ENCODE results near the gene HCN4. TPM values are rescaled to one million over a fixed set of nuclear protein-coding genes. Genes with fewer than 3 reads are reported as not detected.

The HCN4 gene
- total and polyA plus RNA-seq, 2 experiments from 2014 or later = 2.4 to 10.6 TPM

DNA sequence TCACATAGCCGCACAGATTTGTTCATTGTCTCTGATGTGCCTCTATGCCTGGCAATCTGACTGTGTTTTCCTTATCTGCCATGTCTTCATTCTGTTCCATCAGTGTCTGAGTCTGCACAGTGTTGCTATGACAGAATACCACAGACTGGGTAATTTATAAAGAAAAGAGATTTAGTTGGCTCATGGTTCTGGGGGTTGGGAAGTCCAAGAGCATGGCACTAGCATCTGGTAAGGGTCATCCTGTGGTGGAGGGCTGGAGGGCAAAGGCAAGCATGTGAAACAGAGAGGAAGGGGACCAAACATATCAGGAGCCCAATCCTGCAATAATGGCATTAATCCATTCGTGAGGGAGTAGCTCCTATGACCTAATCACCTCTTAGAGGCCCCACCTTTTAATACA, 11.9 kb upstream of the HCN4 start (continued):
- TF ChIP-seq POLR2AphosphoS5 (IDR thresholded peaks at IDR 0.05; ENCODE audit: low read depth) = no peak
- TF ChIP-seq ZNF114 (CRISPR knock-in tag; IDR thresholded peaks at IDR 0.05) = no peak
- TF ChIP-seq, protein P1, sequence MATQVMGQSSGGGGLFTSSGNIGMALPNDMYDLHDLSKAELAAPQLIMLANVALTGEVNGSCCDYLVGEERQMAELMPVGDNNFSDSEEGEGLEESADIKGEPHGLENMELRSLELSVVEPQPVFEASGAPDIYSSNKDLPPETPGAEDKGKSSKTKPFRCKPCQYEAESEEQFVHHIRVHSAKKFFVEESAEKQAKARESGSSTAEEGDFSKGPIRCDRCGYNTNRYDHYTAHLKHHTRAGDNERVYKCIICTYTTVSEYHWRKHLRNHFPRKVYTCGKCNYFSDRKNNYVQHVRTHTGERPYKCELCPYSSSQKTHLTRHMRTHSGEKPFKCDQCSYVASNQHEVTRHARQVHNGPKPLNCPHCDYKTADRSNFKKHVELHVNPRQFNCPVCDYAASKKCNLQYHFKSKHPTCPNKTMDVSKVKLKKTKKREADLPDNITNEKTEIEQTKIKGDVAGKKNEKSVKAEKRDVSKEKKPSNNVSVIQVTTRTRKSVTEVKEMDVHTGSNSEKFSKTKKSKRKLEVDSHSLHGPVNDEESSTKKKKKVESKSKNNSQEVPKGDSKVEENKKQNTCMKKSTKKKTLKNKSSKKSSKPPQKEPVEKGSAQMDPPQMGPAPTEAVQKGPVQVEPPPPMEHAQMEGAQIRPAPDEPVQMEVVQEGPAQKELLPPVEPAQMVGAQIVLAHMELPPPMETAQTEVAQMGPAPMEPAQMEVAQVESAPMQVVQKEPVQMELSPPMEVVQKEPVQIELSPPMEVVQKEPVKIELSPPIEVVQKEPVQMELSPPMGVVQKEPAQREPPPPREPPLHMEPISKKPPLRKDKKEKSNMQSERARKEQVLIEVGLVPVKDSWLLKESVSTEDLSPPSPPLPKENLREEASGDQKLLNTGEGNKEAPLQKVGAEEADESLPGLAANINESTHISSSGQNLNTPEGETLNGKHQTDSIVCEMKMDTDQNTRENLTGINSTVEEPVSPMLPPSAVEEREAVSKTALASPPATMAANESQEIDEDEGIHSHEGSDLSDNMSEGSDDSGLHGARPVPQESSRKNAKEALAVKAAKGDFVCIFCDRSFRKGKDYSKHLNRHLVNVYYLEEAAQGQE (IDR thresholded peaks at IDR 0.05; ENCODE audit: unreplicated experiment) = no peak
- TF ChIP-seq STAT1 (IDR thresholded peaks at IDR 0.05; ENCODE audit: unreplicated experiment) = no peak

DNA sequence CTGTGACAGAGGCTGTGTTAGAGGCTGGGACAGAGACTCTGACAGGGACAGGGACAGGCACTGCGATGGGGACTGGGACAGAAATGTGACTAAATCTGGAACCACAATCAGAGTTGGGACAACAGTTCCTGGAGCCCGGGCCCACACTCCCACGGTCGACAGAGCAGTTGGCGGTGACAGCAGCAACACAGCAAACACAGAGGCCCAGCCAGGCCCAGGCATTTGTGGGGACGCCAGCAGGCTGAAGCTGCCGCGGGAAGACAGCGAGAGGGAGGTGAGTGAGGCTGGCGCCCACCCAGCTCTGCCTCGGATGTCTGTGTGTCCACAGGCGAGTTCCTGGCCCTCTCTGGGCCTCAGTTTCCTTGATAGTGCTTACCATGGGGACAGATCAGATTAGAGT, 9.3 kb upstream of the HCN4 start:
- Mint-ChIP-seq H3K4me3 (no peak overlapping the region), H3K27ac (no peak overlapping the region), H3K9me3 (peaks cover 24% of the 10 kb centered on the region), H3K36me3 (ENCODE audit: low read depth) (peaks cover 11% of the 10 kb centered on the region), H3K27me3 (ENCODE audit: insufficient read depth, low read depth, poor library complexity) (peaks cover 26% of the 10 kb centered on the region), H3K4me1 (peaks cover 15% of the 10 kb centered on the region)
- ATAC-seq (no peak), DNase-seq (ENCODE audit: low spot score) (no peak)
- H3K27me3 ChIP-seq (ENCODE audit: insufficient read depth) = no peaks in the 10 kb centered on the region
- no peaks in the 10 kb centered on the region for H3K36me3 ChIP-seq (ENCODE audit: insufficient read depth)
- H3K4me3 ChIP-seq = no peak overlapping the region
- H3K9me2 ChIP-seq (ENCODE audit: insufficient read depth) = peaks cover 8% of the 10 kb centered on the region
- no peaks in the 10 kb centered on the region for H4K20me1 ChIP-seq (replicated peaks; ENCODE audit: insufficient read depth)
- H3K4me2 ChIP-seq = no peak overlapping the region
- H3K79me2 ChIP-seq (replicated peaks; ENCODE audit: insufficient read depth) = no peaks in the 10 kb centered on the region
- no peaks in the 10 kb centered on the region for H3F3A ChIP-seq (replicated peaks; ENCODE audit: low read depth)
- no peak overlapping the region for H2AFZ ChIP-seq
- H3K4me1 ChIP-seq (ENCODE audit: insufficient read depth) = peaks cover 5% of the 10 kb centered on the region; the same call in 1 of the 2 replicates
- no peak overlapping the region for H3K27ac ChIP-seq (ENCODE audit: low read depth)
- TF ChIP-seq, protein P1 (IDR thresholded peaks at IDR 0.05; ENCODE audit: unreplicated experiment) = no peak
- no peak for TF ChIP-seq ZNF331 (CRISPR knock-in tag; IDR thresholded peaks at IDR 0.05; ENCODE audit: low read depth)
- TF ChIP-seq, protein P2, sequence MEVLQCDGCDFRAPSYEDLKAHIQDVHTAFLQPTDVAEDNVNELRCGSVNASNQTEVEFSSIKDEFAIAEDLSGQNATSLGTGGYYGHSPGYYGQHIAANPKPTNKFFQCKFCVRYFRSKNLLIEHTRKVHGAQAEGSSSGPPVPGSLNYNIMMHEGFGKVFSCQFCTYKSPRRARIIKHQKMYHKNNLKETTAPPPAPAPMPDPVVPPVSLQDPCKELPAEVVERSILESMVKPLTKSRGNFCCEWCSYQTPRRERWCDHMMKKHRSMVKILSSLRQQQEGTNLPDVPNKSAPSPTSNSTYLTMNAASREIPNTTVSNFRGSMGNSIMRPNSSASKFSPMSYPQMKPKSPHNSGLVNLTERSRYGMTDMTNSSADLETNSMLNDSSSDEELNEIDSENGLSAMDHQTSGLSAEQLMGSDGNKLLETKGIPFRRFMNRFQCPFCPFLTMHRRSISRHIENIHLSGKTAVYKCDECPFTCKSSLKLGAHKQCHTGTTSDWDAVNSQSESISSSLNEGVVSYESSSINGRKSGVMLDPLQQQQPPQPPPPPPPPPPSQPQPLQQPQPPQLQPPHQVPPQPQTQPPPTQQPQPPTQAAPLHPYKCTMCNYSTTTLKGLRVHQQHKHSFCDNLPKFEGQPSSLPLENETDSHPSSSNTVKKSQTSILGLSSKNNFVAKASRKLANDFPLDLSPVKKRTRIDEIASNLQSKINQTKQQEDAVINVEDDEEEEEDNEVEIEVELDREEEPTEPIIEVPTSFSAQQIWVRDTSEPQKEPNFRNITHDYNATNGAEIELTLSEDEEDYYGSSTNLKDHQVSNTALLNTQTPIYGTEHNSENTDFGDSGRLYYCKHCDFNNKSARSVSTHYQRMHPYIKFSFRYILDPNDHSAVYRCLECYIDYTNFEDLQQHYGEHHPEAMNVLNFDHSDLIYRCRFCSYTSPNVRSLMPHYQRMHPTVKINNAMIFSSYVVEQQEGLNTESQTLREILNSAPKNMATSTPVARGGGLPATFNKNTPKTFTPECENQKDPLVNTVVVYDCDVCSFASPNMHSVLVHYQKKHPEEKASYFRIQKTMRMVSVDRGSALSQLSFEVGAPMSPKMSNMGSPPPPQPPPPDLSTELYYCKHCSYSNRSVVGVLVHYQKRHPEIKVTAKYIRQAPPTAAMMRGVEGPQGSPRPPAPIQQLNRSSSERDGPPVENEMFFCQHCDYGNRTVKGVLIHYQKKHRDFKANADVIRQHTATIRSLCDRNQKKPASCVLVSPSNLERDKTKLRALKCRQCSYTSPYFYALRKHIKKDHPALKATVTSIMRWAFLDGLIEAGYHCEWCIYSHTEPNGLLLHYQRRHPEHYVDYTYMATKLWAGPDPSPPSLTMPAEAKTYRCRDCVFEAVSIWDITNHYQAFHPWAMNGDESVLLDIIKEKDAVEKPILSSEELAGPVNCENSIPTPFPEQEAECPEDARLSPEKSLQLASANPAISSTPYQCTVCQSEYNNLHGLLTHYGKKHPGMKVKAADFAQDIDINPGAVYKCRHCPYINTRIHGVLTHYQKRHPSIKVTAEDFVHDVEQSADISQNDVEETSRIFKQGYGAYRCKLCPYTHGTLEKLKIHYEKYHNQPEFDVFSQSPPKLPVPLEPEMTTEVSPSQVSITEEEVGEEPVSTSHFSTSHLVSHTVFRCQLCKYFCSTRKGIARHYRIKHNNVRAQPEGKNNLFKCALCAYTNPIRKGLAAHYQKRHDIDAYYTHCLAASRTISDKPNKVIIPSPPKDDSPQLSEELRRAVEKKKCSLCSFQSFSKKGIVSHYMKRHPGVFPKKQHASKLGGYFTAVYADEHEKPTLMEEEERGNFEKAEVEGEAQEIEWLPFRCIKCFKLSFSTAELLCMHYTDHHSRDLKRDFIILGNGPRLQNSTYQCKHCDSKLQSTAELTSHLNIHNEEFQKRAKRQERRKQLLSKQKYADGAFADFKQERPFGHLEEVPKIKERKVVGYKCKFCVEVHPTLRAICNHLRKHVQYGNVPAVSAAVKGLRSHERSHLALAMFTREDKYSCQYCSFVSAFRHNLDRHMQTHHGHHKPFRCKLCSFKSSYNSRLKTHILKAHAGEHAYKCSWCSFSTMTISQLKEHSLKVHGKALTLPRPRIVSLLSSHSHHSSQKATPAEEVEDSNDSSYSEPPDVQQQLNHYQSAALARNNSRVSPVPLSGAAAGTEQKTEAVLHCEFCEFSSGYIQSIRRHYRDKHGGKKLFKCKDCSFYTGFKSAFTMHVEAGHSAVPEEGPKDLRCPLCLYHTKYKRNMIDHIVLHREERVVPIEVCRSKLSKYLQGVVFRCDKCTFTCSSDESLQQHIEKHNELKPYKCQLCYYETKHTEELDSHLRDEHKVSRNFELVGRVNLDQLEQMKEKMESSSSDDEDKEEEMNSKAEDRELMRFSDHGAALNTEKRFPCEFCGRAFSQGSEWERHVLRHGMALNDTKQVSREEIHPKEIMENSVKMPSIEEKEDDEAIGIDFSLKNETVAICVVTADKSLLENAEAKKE (CRISPR knock-in tag; IDR thresholded peaks at IDR 0.05) = no peak
- no peak for TF ChIP-seq ZNF114 (CRISPR knock-in tag; IDR thresholded peaks at IDR 0.05)
- no peak for TF ChIP-seq POLR2AphosphoS5 (IDR thresholded peaks at IDR 0.05; ENCODE audit: low read depth)
- TF ChIP-seq CREB1 (CRISPR knock-in tag; IDR thresholded peaks at IDR 0.05; ENCODE audit: low read depth) = no peak
- TF ChIP-seq JUNB (IDR thresholded peaks at IDR 0.05; ENCODE audit: unreplicated experiment) = no peak
- no peak for TF ChIP-seq EZH2phosphoT487 (IDR thresholded peaks at IDR 0.05; ENCODE audit: unreplicated experiment)
- TF ChIP-seq, protein P3, sequence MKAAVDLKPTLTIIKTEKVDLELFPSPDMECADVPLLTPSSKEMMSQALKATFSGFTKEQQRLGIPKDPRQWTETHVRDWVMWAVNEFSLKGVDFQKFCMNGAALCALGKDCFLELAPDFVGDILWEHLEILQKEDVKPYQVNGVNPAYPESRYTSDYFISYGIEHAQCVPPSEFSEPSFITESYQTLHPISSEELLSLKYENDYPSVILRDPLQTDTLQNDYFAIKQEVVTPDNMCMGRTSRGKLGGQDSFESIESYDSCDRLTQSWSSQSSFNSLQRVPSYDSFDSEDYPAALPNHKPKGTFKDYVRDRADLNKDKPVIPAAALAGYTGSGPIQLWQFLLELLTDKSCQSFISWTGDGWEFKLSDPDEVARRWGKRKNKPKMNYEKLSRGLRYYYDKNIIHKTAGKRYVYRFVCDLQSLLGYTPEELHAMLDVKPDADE (IDR thresholded peaks at IDR 0.05) = no peak

Data from GM23338 (cell line).